NCI-H146 (cell line): ENCODE measurements around the gene HECTD1.
"Not testable (repeated sequence)": the region's sequence is repeated elsewhere in the genome, so short reads cannot be mapped to it uniquely, and the experiment has no call there.

Source experiments
- DNase-seq: peaks from one replicate; lab custom pipeline; 2025; lab: John Stamatoyannopoulos, UW

Gene HECTD1

DNA sequence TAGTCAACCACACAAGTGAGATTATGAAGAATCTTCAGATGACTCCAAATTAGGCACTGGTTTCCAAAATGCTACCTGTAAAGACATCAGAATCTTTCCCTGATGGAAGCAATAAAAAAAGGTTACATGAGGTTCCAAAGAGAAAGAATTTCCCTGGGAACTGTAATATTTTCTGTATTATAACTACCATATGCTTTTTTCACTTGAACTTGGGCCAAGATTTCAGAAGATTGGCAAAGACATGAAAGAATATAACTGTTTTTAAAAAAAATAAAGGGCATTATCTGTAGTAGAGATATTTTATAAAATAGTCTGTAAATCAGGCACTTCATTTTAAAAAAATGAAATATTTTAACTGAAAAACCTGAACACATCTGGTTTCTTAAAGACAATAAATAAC is 12.9 kb downstream of the HECTD1 start:
- DNase-seq, result no peak

GRCh38 chr14:31194095-31194494 is 13.5 kb downstream of the HECTD1 start:
- DNase-seq, result no peak

DNA sequence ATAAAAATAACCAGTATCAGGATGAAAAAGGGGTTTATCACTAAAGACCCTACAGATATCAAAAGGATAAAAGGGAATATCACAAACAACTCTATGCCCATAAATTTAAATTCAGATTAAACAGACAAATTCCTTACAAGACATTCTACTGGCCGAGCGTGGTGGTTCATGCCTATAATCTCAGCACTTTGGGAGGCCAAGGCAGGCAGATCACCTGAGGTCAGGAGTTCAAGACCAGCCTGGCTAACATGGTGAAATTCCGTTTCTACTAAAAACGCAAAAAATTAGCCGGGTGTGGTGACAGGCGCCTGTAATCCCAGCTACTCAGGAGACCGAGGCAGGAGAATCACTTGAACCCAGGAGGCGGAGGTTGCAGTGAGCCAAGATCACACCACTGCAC is 15.0 kb downstream of the HECTD1 start:
- not testable (repeated sequence) for DNase-seq

- DNase-seq, result no peak
Measured at GRCh38 chr14:31190717-31191263, 16.8 kb downstream of the HECTD1 start.

GRCh38 chr14:31190219-31190603 is 17.4 kb downstream of the HECTD1 start:
- no peak for DNase-seq

DNA sequence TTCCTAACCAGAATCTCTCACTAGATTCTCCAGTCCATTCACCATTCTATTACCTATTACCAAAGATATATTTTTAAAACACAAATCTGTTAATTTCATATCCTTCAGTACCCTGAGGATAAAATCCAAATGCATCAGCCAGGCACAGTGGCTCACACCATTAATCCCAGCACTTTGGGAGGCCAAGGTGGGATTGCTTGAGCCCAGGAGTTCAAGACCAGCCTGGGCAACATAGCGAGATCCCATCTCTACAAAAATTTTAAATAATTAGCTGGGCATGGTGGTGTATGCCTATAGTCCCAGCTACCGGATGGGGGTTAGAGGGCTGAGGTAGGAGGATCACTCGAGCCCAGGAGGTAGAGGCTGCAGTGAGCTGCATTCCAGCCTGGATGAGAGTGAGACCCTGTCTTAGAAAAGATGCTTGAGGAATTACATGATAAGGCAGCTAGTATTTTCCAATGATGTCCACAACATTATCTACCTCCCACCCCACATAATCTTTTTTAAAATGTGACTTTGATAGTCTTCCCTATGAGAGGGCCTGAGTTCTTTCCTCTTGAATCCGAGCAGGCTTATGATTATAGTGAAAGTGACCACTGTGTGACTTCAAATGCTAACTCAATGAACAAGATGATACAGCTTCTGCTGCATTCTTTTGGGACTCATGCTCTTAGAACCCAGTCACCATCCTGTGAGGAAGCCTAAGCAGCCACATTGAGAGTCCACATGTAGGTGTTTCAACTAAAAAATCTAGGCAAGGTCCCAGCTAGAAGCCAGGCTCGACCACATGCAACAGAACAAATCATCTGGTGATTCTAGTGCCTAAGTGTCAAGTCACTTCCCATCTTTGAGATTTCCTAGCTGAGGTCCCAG is 18.0 kb downstream of the HECTD1 start:
- no peak for DNase-seq

GRCh38 chr14:31188744-31189143 is 18.8 kb downstream of the HECTD1 start:
- DNase-seq, result no peak

DNA sequence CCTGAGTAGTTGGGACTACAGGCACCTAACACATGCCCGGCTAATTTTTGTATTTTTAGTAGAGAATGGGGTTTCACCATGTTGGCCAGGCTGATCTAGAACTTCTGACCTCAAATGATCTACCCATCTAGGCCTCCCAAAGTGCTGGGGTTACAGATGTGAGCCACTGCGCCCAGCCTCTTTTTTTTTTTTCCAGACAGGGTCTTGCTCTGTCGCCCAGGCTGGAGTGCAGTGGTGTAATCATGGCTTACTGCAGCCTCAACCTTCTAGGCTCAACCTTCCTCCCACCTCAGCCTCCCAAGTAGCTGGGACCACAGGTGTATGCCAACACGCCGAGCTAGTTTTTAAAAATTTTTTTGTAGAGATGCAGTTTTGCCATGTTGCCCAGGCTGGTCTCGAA is 25.6 kb downstream of the HECTD1 start:
- not testable (repeated sequence) for DNase-seq

- DNase-seq, result no peak
Measured at GRCh38 chr14:31181271-31181670, 26.3 kb downstream of the HECTD1 start.

- no peak for DNase-seq
Measured at GRCh38 chr14:31180299-31181051, 27.1 kb downstream of the HECTD1 start.

GRCh38 chr14:31174433-31174832 is 33.2 kb downstream of the HECTD1 start:
- DNase-seq, result no peak

DNA sequence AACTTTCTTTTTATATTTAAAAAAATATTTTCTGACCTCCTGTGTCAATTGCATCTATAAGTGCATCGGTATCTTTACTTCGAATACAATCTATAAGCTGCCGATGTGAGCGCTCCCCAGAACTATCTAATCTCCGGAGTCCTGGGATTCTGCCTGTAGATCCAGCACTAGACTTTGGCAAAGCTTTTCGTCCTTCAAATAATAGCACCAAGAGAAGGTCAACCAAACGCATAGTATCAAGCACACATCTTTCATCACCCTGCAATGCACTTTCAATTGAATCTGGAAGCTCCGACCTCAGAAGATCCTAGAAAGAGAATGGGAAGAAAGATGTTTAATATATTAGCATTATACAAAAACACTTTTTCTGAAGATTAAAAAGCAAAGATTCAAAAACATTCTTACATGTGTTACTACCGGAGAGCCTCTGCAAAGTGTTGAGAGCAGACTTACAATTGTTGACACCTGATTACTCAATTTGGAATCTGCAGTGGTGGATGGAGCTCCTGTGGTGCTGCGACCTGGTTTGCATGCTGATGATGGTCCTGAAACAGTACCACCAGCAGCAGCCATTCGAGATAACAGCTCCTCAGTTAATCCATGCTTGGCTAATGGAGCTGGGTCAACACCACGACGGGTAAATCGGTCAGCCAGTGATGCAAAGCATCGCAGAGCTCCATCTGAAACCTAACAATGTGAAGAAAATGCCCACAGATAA is 34.3 kb downstream of the HECTD1 start:
- no peak for DNase-seq

- DNase-seq, result no peak
Measured at GRCh38 chr14:31172084-31172483, 35.5 kb downstream of the HECTD1 start.

GRCh38 chr14:31170411-31170810 is 37.2 kb downstream of the HECTD1 start:
- DNase-seq, result no peak

DNA sequence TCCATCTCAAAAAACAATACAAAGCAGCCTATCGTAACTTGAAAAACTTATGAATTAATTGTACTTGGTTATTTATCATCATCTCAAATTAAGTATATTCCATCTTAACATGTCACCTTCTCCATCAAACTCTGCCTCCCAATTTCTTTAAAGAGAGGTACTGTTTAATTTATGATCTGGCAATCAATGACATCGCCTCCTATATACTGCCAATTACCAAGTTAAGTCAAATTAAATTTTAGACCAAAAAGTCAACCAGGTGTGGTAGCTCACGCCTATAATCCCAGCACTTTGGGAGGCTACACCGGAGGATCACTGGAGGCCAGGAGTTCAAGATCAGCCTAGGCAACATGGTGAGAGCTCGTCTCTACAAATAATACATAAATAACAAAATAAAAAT is 37.7 kb downstream of the HECTD1 start:
- DNase-seq, result no peak

DNA sequence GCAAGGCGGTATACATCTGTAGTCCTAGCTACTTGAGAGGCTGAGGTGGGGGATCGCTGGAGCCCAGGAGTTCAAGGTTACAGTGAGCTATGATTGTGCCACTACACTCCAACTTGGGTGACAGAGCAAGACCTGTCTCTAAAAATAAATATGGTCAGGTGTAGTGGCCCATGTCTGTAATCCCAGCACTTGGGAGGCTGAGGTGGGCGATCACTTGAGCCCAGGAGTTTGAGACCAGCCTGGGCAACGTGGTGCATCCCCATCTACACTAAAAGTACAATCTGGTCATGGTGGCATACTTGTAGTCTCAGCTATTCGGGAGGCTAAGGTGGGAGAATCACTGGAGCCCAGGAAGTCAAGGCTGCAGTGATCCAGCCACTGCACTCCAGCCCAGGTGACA is 40.6 kb downstream of the HECTD1 start:
- DNase-seq, result no peak

DNA sequence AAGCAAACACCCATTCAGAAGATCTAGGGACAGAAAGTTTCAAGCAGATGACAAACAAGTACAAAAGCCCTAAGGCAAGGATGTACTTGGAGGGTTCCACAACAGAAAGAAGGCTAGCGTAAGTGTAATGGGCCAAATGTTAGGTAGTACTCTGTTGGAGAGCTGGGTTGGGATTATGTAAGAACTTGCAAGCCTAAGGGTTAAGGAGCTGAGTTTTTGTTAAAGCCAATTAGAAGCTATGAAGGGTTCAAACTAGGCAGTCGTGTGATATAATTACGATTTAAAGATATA is 41.4 kb downstream of the HECTD1 start:
- no peak for DNase-seq

DNA sequence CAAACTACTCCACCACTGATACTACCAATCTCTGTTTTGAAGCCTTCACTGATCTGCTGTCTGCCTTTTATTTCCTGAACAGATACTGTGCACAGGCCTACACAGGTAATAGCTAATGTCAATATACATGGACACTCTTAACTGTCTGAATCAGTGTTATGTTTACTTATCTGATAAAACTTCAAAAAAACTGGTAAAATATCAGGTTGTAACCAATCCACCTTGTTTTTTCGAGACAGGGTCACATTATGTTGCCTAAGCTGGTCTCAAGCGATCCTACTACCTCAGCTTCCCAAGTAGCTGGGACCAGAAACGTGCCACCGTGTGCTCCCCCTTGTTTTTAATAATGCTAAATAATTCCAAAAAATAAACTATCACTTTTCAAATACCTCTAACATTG is 43.5 kb downstream of the HECTD1 start:
- no peak for DNase-seq

GRCh38 chr14:31162910-31163649 is 44.5 kb downstream of the HECTD1 start:
- no peak for DNase-seq

DNA sequence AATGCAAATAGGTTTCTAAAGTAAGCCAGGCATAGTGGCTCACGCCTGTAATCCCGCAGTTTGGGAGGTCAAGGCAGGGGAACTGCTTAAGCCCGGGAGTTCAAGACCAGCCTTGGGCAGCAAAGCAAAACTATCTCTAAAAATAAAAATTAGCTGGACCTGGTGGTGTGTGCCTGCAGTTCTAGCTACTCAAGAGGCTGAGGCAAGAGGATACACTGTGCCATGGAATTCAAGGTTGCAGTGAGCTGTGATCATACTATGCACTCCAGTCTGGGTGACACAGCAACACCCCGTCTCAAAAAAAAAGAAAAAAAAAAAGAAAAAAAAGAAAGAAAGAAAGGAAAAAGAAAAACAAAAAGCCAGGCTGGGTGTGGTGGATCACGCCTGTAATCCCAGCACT is 46.3 kb downstream of the HECTD1 start:
- no peak for DNase-seq

- no peak for DNase-seq
Measured at GRCh38 chr14:31159682-31160296, 47.8 kb downstream of the HECTD1 start.

DNA sequence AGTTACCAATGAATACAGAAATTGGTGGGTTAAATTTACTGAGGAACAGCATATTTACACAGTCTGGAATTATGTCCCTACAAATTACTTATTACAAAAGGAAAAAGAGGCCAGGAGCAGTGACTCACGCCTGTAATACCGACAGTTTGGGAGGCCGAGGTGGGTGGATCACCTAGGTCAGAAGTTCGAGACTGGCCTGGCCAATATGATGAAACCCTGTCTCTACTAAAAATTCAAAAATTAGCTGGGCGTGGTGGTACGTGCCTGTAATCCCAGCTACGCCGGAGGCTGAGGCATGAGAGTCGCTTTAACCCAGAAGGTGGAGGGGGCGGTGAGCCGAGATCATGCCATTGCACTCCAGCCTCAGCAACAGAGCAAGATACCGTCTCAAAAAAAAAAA is 52.6 kb downstream of the HECTD1 start:
- DNase-seq, result no peak
